Occipital lobe (tissue), 2 donors: ENCODE data around the gene ARID1B. TPM values are rescaled to one million over a fixed set of nuclear protein-coding genes. Genes with fewer than 3 reads are reported as not detected.

Source experiments
- DNase-seq: peaks from one replicate; lab custom pipeline; 2025; lab: John Stamatoyannopoulos, UW
- total RNA-seq: library from RNA; depleted of rRNA; stranded (reverse); fragments of >200 nt; gene quantifications from one replicate; pipeline ENCODE4 v1.2.3, GENCODE V29; 2014

Gene ARID1B
- total RNA-seq, 1 donor from 2014 or later = 95.8 TPM

DNA sequence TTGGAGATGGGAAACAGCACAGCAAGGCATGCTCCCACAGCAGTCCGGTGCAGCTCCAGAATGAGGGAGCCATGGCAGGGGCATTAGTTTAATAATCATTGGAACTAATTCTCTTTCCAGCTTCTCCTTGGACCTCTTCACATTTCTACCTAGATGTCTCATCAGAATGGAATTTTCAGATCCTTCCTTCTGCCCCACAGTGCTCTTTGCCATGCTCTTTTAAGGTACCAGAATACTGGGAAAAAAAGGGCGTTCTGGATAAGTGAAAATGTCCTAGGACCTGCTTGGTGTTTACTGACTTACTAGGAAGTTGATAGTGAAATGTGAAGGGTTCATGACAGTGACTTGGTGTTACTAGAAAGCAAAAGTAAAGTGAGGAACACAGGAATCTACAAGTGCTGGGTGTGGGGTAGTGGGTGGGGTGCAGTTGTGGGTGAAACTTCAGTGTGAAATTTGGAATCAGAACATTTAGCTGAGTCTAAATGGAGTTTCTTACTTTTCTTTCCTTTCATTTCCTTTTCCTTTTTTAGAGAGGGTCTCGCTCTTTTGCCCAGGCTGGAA is 207.1 kb downstream of the ARID1B start:
- DNase-seq = no peak

DNA sequence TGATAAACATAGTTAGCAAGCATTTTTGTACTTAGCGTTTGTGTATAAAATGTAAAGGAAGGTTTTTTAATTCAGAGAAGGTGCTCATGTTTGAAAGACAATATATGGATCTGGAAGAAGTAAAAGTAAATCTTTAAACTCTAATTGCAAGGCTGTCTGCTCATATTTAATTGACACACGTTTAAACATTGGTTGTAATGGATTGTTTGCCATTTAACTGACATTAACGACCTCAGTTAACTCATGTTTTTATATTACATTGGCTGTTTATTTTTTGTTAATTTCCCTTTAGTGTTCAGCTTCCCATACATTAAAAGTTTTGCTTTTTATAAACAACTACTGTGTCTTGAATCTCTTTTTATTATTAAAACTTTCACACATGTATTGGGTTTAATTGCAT is 208.1 kb downstream of the ARID1B start:
- no peak for DNase-seq

DNA sequence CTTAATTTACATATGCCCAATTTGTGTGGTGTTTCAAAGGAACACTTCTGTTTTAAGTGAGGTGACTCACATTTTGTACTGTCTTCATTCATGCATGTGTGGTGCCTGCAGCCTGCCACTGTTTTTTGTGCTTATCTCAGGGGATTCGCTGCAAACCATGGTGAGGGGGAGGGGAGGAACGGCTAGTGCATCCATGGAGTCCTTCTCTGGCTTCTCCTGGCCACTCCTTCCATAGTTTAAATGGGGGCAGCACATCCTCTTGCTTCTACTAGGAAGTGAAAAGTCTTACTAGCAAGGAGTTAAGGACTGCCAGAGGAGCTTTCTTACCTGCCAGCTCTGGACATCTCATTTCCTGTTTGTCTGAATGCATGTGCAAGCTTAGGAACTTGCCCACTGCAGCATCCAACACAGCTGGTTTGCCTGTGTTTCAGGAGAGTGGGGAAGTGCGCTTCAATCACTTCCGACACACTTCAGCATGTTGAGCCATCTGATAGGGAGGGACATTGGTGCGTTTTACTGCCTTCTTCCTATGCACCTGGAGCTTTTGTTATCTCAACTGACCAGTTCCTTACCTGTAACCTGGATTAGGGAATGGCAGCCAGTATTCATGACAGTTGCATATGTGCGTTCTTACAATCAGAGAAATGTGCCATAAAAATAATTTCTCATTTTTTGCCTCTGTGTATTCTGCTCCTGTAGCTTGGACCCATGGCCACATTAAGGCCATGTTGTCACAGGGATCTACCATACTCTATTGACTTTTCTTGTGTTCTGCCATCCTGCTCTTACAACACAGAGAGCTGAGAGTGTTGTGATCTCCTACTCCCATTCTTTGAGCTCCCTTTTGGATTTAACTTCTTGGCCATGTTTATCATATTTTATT is 211.3 kb downstream of the ARID1B start:
- no peak for DNase-seq

DNA sequence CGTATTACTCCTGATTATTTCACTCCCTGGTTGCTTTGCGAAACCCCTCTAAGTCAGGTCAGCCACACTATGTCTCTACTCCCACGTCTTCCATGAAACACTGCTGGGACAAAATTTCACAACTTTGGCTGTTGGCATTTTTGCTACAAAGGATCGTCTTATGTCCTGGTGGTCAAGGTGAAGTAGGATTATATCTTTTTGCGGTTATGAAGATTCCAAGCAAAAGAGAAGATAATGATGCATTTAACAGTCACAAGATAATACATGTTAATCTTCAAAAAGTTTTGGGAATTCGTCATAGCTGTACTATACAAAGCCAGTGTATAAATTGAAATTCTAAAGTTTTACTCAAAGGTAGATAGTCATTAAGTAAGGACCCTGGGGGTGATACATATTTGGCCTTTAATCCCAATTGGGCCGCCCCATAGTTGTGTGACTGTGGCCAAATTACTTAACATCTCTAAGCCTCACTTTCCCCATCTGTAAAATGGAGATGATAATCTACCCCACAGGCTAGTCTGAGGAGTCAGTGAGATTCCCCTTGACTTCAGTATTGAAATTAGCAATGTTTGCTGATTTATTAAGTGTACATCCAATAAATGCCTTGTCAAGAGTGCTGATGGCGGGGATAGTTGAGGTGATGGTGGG is 212.1 kb downstream of the ARID1B start:
- DNase-seq = no peak

DNA sequence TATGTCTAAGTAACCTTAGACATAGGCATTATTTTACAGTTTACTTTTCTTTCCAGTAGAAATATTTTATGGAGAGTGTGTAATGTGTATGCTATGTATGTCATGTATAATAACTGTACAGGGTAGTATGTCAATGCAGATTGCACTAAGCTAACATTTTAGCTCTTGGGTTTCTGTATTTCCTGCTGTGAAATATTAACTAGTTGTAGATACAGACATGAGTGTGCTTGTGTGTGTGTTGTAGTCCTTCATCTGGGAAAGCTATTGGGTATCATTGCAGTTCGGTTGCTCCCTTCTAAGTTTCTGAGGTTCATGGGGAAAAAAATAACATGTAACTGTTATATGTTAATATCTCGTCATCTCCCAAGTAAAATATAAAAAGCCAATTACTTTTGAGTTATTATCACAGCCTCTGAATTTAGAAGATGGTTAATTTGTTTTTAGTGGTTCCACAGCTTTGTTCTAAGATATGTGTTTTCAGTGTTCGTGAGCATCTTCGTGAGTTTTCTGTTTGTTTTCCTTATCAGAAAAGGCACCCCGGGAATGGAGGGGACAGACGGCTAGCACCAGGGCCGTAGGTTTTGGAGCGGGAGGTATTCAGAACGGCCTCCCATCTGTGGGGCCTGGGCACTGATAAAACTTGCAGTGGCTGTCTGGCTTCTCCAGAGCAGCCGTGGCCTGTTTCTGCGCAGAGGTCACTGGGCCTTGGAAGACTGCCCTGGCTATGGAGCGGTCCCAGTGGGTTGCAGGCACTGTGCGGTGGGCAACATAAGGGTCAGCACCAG is 215.0 kb downstream of the ARID1B start:
- no peak for DNase-seq

DNA sequence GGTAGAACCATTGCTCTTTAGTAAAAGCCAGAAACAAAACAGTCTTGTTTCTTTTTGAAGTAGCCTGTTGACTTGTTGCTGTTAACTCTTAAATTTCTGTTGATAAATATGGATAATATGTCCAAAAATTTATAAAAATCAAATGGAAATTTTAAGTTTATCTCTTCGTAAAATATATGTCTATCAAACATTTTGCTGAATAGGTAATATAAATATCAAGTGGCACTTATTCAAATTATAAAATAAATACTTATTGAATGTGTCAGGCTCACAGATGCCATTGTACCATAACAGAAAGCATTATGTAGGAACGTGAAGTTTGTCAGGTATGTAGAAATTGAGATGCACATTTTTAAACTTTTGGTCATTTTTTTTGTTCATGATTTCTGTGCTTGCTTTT is 216.5 kb downstream of the ARID1B start:
- no peak for DNase-seq

DNA sequence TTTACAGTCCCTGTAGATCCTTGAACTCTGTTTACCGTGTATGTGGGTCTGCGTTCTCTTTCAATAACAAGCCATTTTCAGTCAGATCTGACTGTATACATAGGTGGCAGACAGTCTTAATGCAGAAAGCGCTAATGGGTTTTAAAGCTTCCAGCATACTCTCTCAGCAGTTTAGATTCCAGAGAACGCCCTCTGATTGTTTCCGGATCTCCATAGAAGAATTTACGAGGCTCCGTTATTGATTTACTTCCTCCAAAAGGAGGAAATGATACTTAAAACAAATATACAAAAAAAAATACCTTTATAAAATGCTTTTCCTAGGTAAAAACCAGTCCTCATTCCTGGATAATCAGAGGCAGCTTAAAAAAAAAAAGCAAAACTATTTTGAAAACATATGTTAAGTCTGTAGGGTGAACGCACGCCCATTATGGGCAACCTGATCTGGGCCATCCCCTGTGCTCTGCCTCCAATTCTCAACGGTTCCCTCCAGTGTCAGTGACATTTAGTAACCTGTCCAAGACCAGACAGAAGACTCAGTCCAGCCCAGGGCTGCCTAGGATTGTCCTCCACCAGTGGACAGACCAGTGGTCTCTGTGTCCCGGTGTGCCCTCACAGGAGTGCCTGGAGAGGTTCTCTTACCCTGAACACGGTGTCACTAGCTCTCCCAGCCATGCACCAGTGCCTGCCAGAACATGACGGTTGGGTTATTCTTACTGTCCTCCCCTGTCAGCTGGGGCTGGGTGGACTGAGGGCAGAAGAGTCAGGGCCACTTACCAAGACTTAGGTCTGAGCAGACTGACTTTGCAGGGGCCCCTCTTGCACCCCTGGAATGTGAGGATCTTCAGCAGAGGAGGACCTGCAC is 217.3 kb downstream of the ARID1B start:
- DNase-seq = no peak

DNA sequence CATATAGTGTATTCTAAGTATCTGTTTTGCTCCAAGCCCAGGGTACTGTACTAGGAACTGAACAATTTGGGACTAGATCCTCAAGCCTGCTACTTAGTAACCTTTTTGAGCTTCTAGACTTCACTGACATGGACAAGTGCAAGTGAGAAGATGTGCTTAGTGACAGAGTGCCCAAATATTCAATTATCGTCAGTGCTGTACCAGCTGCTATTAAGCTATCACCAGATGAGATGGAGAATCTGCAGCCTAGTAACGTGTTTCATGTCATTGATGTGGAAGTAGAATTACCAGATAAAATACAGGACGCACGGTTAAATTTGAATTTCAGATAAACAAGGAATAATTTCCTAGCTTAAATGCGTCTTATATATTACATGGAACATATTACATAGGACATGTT is 218.3 kb downstream of the ARID1B start:
- DNase-seq = no peak

DNA sequence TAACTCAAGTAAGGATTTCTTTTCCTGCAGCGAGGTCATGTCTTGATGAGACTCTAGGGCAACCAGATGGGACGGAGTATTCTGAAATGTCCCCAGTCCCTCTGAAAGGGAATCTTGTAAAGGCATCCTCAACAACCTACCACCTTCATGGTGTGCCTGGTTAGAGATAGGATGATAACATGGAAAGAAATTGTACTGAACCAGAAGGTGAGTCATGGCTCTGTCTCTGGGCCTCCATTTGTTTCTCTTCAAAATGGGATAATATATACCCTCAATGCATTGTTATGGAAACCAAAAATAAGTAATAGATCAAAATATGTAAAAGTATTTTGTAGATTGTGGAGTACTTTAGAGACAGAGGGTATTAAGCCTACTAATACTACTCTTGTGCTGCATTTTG is 219.1 kb downstream of the ARID1B start:
- DNase-seq = no peak

DNA sequence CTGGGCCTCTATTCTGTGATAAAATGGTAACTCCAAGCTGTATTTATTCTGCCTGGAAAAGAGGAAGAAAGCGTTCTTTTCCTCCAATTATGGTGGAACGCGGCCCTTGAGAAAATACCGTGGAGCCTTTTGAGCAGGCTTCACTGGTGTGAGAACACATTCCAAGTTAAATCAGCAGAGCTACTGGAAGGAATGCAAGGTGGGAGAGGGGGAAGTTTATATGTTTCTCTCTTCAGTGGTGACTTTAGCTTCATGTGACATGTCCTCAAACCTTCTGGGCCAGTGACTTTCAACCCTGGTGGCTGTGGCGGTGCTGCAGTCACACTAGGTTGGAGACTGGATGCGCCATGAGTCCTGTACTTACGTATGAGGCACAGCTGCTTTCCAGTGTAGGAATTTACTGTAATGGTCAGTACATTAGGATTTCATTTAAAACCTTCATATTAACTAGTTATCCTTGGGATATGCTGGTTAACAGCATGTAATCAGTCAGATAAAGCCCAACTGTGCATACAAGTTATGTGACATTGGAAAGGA is 221.7 kb downstream of the ARID1B start:
- no peak for DNase-seq

DNA sequence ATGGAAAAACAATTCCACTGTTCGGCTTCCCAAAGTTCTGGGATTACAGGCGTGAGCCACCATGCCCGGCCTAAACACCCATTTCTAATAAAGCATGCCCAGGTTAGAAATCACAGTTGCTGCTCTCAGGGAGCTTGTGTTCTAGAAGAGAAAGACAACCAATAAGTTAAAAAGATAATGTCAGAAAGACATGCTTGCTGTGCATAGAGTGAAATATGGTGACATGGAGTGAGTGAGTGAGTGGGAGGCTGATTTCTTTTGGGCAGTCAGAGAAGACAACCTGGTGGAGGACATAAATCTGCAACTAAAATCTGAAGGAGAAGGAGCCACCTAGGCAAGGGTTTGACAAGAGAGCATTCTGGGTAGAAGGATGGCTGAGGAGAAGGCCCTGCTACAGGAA is 222.6 kb downstream of the ARID1B start:
- no peak for DNase-seq

DNA sequence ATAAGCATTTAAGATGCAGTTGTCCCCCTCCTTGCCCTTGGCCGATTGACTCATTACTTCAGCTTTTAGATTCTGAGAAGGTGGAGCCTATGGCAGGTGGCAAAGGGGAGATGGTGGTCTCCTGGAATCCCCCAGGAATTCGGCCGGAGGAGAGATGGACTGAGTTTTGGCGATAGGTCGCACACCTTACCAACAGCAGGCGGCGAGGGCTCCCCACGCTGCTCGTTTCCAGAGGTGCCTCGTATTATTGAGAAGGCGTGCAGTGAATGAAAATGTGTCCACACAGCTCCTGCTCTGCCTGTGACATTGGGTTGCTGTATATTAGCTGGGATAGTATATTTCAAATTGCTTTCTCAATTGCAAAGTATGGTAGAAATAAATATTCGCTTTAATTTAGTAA is 224.5 kb downstream of the ARID1B start:
- DNase-seq = no peak

DNA sequence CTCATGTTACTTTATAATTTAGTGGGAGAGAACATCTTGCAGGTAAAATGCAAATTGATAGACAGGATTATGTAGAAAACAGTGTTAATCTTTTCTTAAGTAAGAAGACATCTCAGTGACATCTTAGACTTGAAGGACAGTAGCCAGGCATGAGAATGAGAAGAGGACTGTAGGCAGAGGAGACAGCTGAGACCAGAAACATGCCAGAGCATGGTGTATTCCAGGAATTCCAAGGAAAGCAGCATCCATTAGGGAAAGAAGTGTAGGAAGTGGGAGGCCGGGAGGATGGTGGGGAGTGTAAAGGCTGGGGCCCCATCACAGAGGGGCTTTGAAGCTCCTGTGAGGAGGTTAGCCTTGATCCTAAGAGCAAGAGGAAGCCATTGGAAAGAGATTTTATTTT is 225.6 kb downstream of the ARID1B start:
- no peak for DNase-seq

DNA sequence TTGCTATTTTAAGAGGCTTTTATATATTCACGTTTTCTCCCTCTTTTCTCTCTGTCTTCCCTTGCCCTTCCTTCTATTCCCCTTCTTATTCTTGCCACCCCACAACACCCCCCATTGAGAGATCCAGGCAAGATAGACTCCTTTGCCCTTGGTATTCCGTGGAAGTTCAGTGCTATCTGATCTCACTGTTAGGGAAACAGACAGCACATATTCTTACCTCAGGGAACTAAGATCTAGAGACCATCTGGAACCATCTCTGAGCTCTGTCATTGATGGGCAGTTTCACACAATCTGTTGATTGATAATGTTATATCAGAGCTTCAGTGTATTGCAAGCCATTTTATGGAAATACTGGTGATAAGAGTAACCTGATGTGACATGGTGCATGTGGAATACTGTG is 228.8 kb downstream of the ARID1B start:
- no peak for DNase-seq

DNA sequence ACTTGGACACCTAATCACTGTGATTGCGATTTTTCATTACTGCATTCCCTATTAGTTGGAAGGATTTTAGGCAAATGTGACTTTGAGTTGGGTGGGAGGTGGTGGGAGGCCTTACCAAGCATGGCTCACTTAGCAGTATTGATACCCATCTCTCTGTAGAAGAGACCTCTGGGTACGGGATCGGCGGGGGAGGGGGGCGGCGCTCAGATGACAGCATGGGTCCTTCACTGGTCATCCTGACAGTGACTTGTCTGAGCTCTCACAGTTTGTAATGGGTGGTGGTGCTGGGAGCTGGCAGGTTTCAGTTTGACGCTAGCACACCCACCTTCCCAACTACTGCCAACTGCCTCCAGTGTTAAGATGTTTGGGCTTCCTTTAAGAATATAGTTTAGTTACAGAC is 231.4 kb downstream of the ARID1B start:
- no peak for DNase-seq

DNA sequence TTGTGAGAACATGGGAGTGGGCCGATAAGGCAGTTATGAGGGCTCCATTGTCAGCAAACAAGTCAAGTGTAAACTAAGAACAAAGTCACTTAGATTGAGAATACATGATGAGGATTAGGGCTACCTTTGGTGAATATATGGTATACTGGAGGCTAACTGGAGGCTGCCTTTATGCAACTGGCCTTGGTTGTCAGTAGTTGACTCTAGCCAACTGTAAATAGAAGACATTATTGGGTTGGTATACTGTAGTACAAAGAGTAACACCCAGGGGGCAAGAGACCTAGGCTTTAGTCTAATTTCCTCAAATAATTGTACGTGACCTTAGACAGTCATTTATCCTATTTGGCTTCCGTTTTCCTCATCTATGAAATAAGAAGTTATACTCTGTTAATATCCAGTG is 235.2 kb downstream of the ARID1B start:
- DNase-seq = no peak

DNA sequence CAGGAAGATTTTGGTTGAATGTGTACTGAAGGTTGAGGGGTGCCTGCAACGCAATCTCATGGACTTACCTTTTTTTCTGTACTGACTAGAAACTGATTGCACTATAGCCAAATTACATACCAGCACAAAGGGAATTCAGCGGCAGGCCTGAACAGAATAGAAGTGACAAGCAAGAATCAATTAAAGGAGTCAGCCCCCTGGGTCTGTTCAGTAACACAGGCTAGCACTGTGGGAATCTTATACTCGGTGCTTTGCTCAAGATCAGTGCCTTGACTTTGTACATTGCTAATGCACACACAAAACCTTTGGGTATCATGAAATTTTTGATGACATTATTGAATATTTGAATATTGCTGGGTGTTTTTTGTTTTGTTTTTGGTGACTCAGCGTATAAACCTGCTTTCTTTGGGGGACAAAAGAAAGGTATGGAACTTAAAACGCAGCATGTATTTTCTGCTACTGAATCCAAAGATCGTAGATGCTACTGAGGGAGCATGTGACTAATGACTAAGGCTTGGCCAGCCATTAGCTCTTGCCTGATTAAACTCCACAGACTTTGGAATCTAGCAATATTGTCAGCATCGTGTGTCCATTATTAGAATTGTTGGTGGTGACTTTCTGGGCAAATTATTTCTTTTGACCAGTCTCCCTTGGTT is 236.6 kb downstream of the ARID1B start:
- no peak for DNase-seq

DNA sequence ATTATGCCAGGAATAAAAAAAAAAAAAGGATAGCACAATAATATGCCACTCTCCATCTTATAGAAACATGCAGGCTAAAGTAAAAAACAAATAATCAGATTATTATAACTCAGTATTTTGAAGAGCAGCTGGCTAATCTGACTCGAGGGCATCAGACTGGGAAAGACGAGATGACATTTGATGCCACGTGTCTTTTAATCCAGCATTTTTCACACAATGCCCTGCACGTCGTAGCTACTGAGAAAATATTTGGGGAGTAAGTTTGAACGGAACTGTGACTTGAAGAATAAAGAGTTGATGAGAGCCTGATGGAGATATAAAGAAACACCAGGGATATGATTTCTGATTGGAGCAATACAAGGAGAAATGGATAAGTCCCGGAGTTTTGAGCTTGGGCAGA is 237.7 kb downstream of the ARID1B start:
- no peak for DNase-seq

DNA sequence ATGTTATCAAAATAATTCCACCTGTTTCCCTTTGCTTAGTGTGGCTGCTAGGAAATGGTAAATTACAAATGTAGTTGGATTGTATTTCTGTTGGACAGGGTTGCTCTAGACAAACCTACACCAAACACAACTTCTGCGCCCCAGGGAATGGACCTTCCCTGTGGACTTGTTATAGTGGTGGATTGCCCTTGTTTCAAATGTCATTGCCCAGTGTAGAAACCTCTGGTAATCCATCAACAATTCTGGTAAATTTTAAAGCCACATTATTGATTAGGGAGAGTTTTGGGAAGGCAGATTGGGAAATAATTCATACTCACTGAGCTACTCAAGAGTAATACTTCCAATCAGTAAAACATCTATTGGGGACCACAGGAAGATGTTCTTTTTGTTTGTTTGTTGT is 239.8 kb downstream of the ARID1B start:
- no peak for DNase-seq

DNA sequence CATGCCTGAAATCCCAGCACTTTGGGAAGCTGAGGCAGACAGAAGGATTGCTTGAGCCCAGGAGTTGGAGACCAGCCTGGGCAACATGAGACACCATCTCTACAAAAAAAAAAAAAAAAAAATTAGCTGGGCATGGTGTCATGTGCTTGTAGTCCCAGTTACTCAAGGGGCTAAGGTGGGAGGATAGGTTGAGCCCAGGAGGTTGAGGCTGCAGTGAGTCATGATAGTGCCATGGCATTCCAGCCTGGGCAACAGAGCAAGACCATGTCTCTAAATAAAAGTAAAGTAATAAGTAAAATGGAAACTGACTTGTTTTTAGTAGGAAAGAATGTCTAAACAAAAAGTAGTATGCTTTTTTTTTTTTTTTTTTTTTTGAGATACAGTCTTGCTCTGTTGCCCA is 240.7 kb downstream of the ARID1B start:
- DNase-seq = no peak
